ENCODE results near the gene DLGAP1.

- TF ChIP-seq, protein P1, sequence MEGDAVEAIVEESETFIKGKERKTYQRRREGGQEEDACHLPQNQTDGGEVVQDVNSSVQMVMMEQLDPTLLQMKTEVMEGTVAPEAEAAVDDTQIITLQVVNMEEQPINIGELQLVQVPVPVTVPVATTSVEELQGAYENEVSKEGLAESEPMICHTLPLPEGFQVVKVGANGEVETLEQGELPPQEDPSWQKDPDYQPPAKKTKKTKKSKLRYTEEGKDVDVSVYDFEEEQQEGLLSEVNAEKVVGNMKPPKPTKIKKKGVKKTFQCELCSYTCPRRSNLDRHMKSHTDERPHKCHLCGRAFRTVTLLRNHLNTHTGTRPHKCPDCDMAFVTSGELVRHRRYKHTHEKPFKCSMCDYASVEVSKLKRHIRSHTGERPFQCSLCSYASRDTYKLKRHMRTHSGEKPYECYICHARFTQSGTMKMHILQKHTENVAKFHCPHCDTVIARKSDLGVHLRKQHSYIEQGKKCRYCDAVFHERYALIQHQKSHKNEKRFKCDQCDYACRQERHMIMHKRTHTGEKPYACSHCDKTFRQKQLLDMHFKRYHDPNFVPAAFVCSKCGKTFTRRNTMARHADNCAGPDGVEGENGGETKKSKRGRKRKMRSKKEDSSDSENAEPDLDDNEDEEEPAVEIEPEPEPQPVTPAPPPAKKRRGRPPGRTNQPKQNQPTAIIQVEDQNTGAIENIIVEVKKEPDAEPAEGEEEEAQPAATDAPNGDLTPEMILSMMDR (conservative IDR thresholded peaks at IDR 0.05 in 1 of 2, IDR thresholded peaks at IDR 0.05 in 1 of 2; ENCODE audit: extremely low read depth in 1 of 2, insufficient read depth in 1 of 2, low read depth in 1 of 2, low read length in 2 of 2): no peak
- TF ChIP-seq EZH2 (IDR thresholded peaks at IDR 0.05; ENCODE audit: borderline replicate concordance, low read length): no peak
Measured at GRCh38 chr18:4286256-4286655, 168.9 kb downstream of the DLGAP1 start.
